ENCODE measurements around the gene MCRS1.

DNA sequence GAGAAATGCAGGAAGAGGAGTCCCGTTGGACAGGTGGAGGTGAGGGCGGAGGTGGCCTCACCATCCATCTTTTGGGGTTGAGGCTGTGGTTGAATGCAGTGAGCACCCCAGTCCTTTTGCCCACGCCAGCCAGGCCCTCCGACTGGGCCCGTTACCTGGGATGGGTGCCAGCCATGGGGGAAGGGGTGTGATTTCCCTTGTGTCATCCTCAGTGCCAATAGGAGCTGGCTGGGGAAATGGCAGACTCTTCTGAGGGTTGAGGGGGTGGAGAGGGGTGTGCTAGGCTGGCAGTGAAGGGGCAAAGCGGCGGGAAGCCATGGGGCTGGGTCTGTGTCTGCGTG lies 19.5 kb downstream of the MCRS1 start:
- TF ChIP-seq, protein P1, sequence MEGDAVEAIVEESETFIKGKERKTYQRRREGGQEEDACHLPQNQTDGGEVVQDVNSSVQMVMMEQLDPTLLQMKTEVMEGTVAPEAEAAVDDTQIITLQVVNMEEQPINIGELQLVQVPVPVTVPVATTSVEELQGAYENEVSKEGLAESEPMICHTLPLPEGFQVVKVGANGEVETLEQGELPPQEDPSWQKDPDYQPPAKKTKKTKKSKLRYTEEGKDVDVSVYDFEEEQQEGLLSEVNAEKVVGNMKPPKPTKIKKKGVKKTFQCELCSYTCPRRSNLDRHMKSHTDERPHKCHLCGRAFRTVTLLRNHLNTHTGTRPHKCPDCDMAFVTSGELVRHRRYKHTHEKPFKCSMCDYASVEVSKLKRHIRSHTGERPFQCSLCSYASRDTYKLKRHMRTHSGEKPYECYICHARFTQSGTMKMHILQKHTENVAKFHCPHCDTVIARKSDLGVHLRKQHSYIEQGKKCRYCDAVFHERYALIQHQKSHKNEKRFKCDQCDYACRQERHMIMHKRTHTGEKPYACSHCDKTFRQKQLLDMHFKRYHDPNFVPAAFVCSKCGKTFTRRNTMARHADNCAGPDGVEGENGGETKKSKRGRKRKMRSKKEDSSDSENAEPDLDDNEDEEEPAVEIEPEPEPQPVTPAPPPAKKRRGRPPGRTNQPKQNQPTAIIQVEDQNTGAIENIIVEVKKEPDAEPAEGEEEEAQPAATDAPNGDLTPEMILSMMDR (conservative IDR thresholded peaks at IDR 0.05) = no peak
- no peak for TF ChIP-seq EZH2 (IDR thresholded peaks at IDR 0.05; ENCODE audit: low read depth)

Measured in PC-9 (cell line).